Measurements from ENCODE around the gene SLC6A17. TPM values are rescaled to one million over a fixed set of nuclear protein-coding genes. Genes with fewer than 3 reads are reported as not detected.

Gene SLC6A17
- total RNA-seq, 2 experiments from 2014 or later: not detected

- POLR2A ChIA-PET: no interaction called here
Measured at GRCh38 chr1:110225212-110225611, 74.9 kb downstream of the SLC6A17 start.

GRCh38 chr1:110225756-110226404, 75.6 kb downstream of the SLC6A17 start:
- Mint-ChIP-seq H3K4me1 (no peaks in the 10 kb centered on the region), H3K36me3 (ENCODE audit: low read depth) (no peaks in the 10 kb centered on the region), H3K9me3 (no peaks in the 10 kb centered on the region), H3K27me3 (no peaks in the 10 kb centered on the region), H3K4me3 (no peak overlapping the region), H3K27ac (no peak overlapping the region)
- ChIA-PET POLR2A (no interaction called here), CTCF (no interaction called here)
- DNase-seq: no peak

More at GRCh38 chr1:110225212-110225611, 74.9 kb downstream of the SLC6A17 start:
- Mint-ChIP-seq H3K27ac (no peak overlapping the region), H3K36me3 (ENCODE audit: low read depth) (no peaks in the 10 kb centered on the region), H3K9me3 (no peaks in the 10 kb centered on the region), H3K4me1 (no peaks in the 10 kb centered on the region), H3K4me3 (no peak overlapping the region), H3K27me3 (no peaks in the 10 kb centered on the region)
- DNase-seq: no peak
- CTCF ChIA-PET: interaction anchor here (1.4 kb wide), 1 partner anchor 17 kb away, joined by 5 read pairs; no protein-coding TSS in a partner anchor

- DNase-seq: no peak
- H3K36me3 Mint-ChIP-seq (ENCODE audit: low read depth): no peaks in the 10 kb centered on the region
- ChIA-PET CTCF (interaction anchor here (1.2 kb wide), 1 partner anchor 20 kb away, joined by 3 read pairs; no protein-coding TSS in a partner anchor), POLR2A (no interaction called here)
- no peak overlapping the region for H3K27ac Mint-ChIP-seq
- H3K4me3 Mint-ChIP-seq: no peak overlapping the region
- no peaks in the 10 kb centered on the region for H3K4me1 Mint-ChIP-seq
- no peaks in the 10 kb centered on the region for H3K9me3 Mint-ChIP-seq
- no peaks in the 10 kb centered on the region for H3K27me3 Mint-ChIP-seq
Measured at GRCh38 chr1:110227774-110228173, 77.5 kb downstream of the SLC6A17 start.

GRCh38 chr1:110228381-110228780, 78.1 kb downstream of the SLC6A17 start:
- CTCF ChIA-PET: interaction anchor here (0.6 kb wide), 1 partner anchor 38 kb away, joined by 4 read pairs; no protein-coding TSS in a partner anchor
- no peaks in the 10 kb centered on the region for H3K9me3 Mint-ChIP-seq
- no peaks in the 10 kb centered on the region for H3K27me3 Mint-ChIP-seq
- no peak overlapping the region for H3K4me3 Mint-ChIP-seq
- no peak overlapping the region for H3K27ac Mint-ChIP-seq
- no peak for DNase-seq
- no peaks in the 10 kb centered on the region for H3K36me3 Mint-ChIP-seq (ENCODE audit: low read depth)
- POLR2A ChIA-PET: no interaction called here
- H3K4me1 Mint-ChIP-seq: no peaks in the 10 kb centered on the region

- POLR2A ChIA-PET: no interaction called here
- Mint-ChIP-seq H3K4me3 (no peak overlapping the region), H3K36me3 (ENCODE audit: low read depth) (no peaks in the 10 kb centered on the region), H3K4me1 (no peaks in the 10 kb centered on the region), H3K9me3 (no peaks in the 10 kb centered on the region), H3K27ac (no peak overlapping the region), H3K27me3 (no peaks in the 10 kb centered on the region)
- no peak for DNase-seq
- CTCF ChIA-PET: interaction anchor here (0.6 kb wide), 1 partner anchor 38 kb away, joined by 4 read pairs; no protein-coding TSS in a partner anchor
Measured at GRCh38 chr1:110228869-110229268, 78.6 kb downstream of the SLC6A17 start.

- ChIA-PET CTCF (no interaction called here), POLR2A (no interaction called here)
- DNase-seq: no peak
- Mint-ChIP-seq H3K4me1 (no peaks in the 10 kb centered on the region), H3K36me3 (ENCODE audit: low read depth) (no peaks in the 10 kb centered on the region), H3K9me3 (no peaks in the 10 kb centered on the region), H3K27ac (no peak overlapping the region), H3K4me3 (no peak overlapping the region), H3K27me3 (no peaks in the 10 kb centered on the region)
Measured at GRCh38 chr1:110229348-110230001, 79.2 kb downstream of the SLC6A17 start.

- Mint-ChIP-seq H3K9me3 (no peaks in the 10 kb centered on the region), H3K36me3 (ENCODE audit: low read depth) (no peaks in the 10 kb centered on the region), H3K4me1 (peaks cover 8% of the 10 kb centered on the region), H3K27ac (no peak overlapping the region), H3K4me3 (no peak overlapping the region), H3K27me3 (no peaks in the 10 kb centered on the region)
- POLR2A ChIA-PET: no interaction called here
- CTCF ChIA-PET: no interaction called here
- no peak for DNase-seq
Measured at GRCh38 chr1:110230381-110231199, 80.3 kb downstream of the SLC6A17 start.

- no peak overlapping the region for H3K4me3 Mint-ChIP-seq
- DNase-seq: no peak
- H3K9me3 Mint-ChIP-seq: no peaks in the 10 kb centered on the region
- no peaks in the 10 kb centered on the region for H3K27me3 Mint-ChIP-seq
- H3K36me3 Mint-ChIP-seq (ENCODE audit: low read depth): no peaks in the 10 kb centered on the region
- no peak overlapping the region for H3K27ac Mint-ChIP-seq
- peaks cover 21% of the 10 kb centered on the region for H3K4me1 Mint-ChIP-seq
- ChIA-PET POLR2A (no interaction called here), CTCF (no interaction called here)
Measured at GRCh38 chr1:110233861-110234260, 83.6 kb downstream of the SLC6A17 start.

GRCh38 chr1:110234691-110235090, 84.4 kb downstream of the SLC6A17 start:
- peaks cover 21% of the 10 kb centered on the region for H3K4me1 Mint-ChIP-seq
- H3K36me3 Mint-ChIP-seq (ENCODE audit: low read depth): peaks cover 3% of the 10 kb centered on the region
- ChIA-PET POLR2A (no interaction called here), CTCF (no interaction called here)
- no peaks in the 10 kb centered on the region for H3K27me3 Mint-ChIP-seq
- H3K4me3 Mint-ChIP-seq: no peak overlapping the region
- no peaks in the 10 kb centered on the region for H3K9me3 Mint-ChIP-seq
- no peak for DNase-seq
- H3K27ac Mint-ChIP-seq: no peak overlapping the region

- H3K4me1 Mint-ChIP-seq: peaks cover 21% of the 10 kb centered on the region
- H3K36me3 Mint-ChIP-seq (ENCODE audit: low read depth): peaks cover 3% of the 10 kb centered on the region
- H3K27ac Mint-ChIP-seq: peak overlapping the region; percentile 40
- no peak for DNase-seq
- no peaks in the 10 kb centered on the region for H3K27me3 Mint-ChIP-seq
- H3K4me3 Mint-ChIP-seq: no peak overlapping the region
- ChIA-PET CTCF (no interaction called here), POLR2A (interaction anchor here (1.6 kb wide), 1 partner anchor 20 kb away, joined by 3 read pairs; no protein-coding TSS in a partner anchor)
- no peaks in the 10 kb centered on the region for H3K9me3 Mint-ChIP-seq
Measured at GRCh38 chr1:110235181-110235833, 85.0 kb downstream of the SLC6A17 start.

GRCh38 chr1:110235834-110236682, 85.8 kb downstream of the SLC6A17 start:
- no peak for DNase-seq

More at GRCh38 chr1:110235834-110236682, 85.8 kb downstream of the SLC6A17 start:
- CTCF ChIA-PET: interaction anchor here (1.1 kb wide), 1 partner anchor 260 kb away, joined by 3 read pairs; no protein-coding TSS in a partner anchor
- Mint-ChIP-seq H3K4me1 (peaks cover 21% of the 10 kb centered on the region), H3K27ac (peak overlapping the region; percentile 40), H3K36me3 (ENCODE audit: low read depth) (peaks cover 3% of the 10 kb centered on the region), H3K9me3 (no peaks in the 10 kb centered on the region), H3K27me3 (no peaks in the 10 kb centered on the region), H3K4me3 (no peak overlapping the region)
- POLR2A ChIA-PET: interaction anchor here (1.6 kb wide), 1 partner anchor 21 kb away, joined by 3 read pairs; no protein-coding TSS in a partner anchor
